Chondrocyte (in vitro differentiated cells): ENCODE data around the gene ATP1A2. TPM values are rescaled to one million over a fixed set of nuclear protein-coding genes. Genes with fewer than 3 reads are reported as not detected.
"Not testable (repeated sequence)": the region's sequence is repeated elsewhere in the genome, so short reads cannot be mapped to it uniquely, and the experiment has no call there.

ENCODE experiments used
- DNase-seq: peaks from one replicate; pipeline ENCODE4 v3.0.0; 2021; ENCODE audit warnings: mixed read lengths, low spot score
- H3K27ac Mint-ChIP-seq: one replicate; pipeline ENCODE4 v1.8.0; 2021; ENCODE audit warnings: mild to moderate bottlenecking, moderate library complexity, mixed read lengths; ENCODE audit not compliant: unreplicated experiment
- H3K27me3 Mint-ChIP-seq: 2 replicates; pipeline ENCODE4 v1.8.0; 2021; ENCODE audit warnings: low read depth, mixed read lengths
- H3K36me3 Mint-ChIP-seq: 2 replicates; pipeline ENCODE4 v1.8.0; 2021; ENCODE audit warnings: low read depth, mixed read lengths
- H3K4me1 Mint-ChIP-seq: 2 replicates; pipeline ENCODE4 v1.8.0; 2021; ENCODE audit warnings: low read depth, mild to moderate bottlenecking, mixed read lengths
- H3K4me3 Mint-ChIP-seq: one replicate; pipeline ENCODE4 v1.8.0; 2021; ENCODE audit warnings: mild to moderate bottlenecking, moderate library complexity, mixed read lengths; ENCODE audit not compliant: unreplicated experiment
- H3K9me3 Mint-ChIP-seq: 2 replicates; pipeline ENCODE4 v1.8.0; 2021; ENCODE audit warnings: low read depth, mixed read lengths
- CTCF ChIP-seq: fragments of 200-600 bp; sonication (generic); IDR thresholded peaks from 2 replicates; pipeline ENCODE4 v1.5.0; 2021; ENCODE audit warnings: antibody characterized with exemption, mild to moderate bottlenecking, moderate library complexity
- total RNA-seq: library from RNA; stranded (reverse); gene quantifications from 3 replicates; pipeline ENCODE4 v1.2.1, GENCODE V29; 2021

ATP1A2 gene
- total RNA-seq, 1 donor from 2014 or later = 2.9 TPM

- DNase-seq = no peak
- TF ChIP-seq CTCF = no peak
- Mint-ChIP-seq H3K27me3 (no peaks in the 10 kb centered on the region), H3K36me3 (no peaks in the 10 kb centered on the region), H3K9me3 (no peaks in the 10 kb centered on the region), H3K4me1 (peaks cover 25% of the 10 kb centered on the region), H3K27ac (no peak overlapping the region), H3K4me3 (no peak overlapping the region)
Observed at GRCh38 chr1:160122978-160123495, 7.5 kb downstream of the ATP1A2 start.

- H3K36me3 Mint-ChIP-seq = peaks cover 3% of the 10 kb centered on the region
- H3K4me3 Mint-ChIP-seq = no peak overlapping the region
- no peak for DNase-seq
- H3K9me3 Mint-ChIP-seq = no peaks in the 10 kb centered on the region
- no peak overlapping the region for H3K27ac Mint-ChIP-seq
- H3K27me3 Mint-ChIP-seq = no peaks in the 10 kb centered on the region
- H3K4me1 Mint-ChIP-seq = peaks cover 23% of the 10 kb centered on the region
- TF ChIP-seq CTCF = no peak
Observed at GRCh38 chr1:160123726-160124125, 8.2 kb downstream of the ATP1A2 start.

DNA sequence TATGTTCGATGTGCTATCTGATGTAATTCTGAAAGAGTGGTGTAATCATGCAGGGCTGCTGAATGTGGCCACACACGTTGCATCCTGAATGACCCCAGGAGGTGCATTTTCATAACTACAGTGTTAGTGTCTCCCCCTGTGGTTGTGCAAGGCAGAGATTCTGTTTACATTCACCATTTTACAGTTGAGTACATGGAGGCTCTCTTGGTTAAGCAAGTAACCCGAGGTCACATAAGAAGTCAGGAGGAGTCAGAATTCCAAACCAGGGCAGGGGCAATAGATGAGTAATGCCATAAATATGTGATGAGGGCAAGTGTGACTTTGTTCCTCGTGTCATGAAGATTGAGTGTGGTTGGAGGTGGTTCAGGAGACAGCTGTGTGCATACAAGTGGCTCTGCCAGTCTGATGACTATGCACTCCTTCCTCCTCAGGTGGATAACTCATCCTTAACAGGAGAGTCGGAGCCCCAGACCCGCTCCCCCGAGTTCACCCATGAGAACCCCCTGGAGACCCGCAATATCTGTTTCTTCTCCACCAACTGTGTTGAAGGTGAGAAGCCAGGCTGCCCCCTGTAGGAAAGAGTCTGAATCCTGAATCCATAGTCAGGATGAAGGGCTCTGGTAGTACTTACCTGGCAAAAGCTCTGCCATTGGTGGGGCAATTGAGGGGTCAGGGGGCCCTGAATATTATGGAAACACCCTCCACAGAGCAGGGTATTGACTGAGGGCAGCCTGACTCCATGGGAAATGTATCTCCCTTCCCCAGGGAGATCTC lies 9.3 kb downstream of the ATP1A2 start:
- H3K9me3 Mint-ChIP-seq = no peaks in the 10 kb centered on the region
- no peak overlapping the region for H3K4me3 Mint-ChIP-seq
- H3K27ac Mint-ChIP-seq = peak overlapping the region; percentile 6
- H3K4me1 Mint-ChIP-seq = peaks cover 29% of the 10 kb centered on the region
- no peaks in the 10 kb centered on the region for H3K27me3 Mint-ChIP-seq
- H3K36me3 Mint-ChIP-seq = peaks cover 3% of the 10 kb centered on the region
- no peak for DNase-seq
- TF ChIP-seq CTCF = peak; percentile 43

DNA sequence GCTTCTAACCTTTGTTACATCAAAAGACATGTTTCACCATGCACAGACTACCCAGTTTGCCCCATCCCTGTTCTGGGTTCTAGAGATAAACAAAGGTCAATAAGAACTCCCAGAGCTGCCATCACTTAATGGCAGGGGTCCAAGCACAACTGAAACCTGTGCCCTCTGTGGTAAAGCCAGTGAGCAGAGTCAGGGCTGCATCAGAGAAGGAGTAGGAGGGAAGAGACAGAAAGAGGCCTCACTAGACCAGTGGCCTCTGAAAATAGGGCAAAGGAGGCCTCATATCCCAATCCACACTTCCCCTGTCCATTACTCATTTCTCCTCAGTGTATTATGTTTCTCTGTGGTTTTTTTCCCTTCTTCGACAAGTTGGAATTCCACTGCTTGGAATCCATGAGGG lies 10.2 kb downstream of the ATP1A2 start:
- no peaks in the 10 kb centered on the region for H3K9me3 Mint-ChIP-seq
- peaks cover 3% of the 10 kb centered on the region for H3K36me3 Mint-ChIP-seq
- peaks cover 29% of the 10 kb centered on the region for H3K4me1 Mint-ChIP-seq
- H3K27me3 Mint-ChIP-seq = peaks cover 1% of the 10 kb centered on the region
- TF ChIP-seq CTCF = no peak
- no peak overlapping the region for H3K4me3 Mint-ChIP-seq
- peak overlapping the region; percentile 65 for H3K27ac Mint-ChIP-seq
- no peak for DNase-seq

- not testable (repeated sequence) for H3K36me3 Mint-ChIP-seq, DNase-seq, H3K4me3 Mint-ChIP-seq, H3K9me3 Mint-ChIP-seq, H3K27ac Mint-ChIP-seq, H3K27me3 Mint-ChIP-seq
- H3K4me1 Mint-ChIP-seq = peaks cover 29% of the 10 kb centered on the region
Observed at GRCh38 chr1:160126342-160126741, 10.8 kb downstream of the ATP1A2 start.

DNA sequence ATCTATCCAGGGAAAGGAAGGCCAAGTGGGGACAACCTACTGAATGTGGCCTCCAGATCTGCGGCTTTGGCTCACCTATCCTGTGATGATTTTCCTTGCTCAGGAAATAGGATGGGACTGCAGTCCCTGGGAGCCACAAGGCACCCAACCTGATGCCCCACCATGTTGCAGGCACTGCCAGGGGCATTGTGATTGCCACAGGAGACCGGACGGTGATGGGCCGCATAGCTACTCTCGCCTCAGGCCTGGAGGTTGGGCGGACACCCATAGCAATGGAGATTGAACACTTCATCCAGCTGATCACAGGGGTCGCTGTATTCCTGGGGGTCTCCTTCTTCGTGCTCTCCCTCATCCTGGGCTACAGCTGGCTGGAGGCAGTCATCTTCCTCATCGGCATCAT lies 11.8 kb downstream of the ATP1A2 start:
- Mint-ChIP-seq H3K36me3 (peaks cover 5% of the 10 kb centered on the region), H3K27ac (no peak overlapping the region), H3K9me3 (no peaks in the 10 kb centered on the region), H3K4me3 (no peak overlapping the region), H3K27me3 (peaks cover 10% of the 10 kb centered on the region), H3K4me1 (peaks cover 32% of the 10 kb centered on the region)
- no peak for TF ChIP-seq CTCF
- no peak for DNase-seq
